Dorsolateral prefrontal cortex (tissue), 118 donors: ENCODE results near the gene POTEH. TPM values are rescaled to one million over a fixed set of nuclear protein-coding genes. Genes with fewer than 3 reads are reported as not detected.

Experiments
- total RNA-seq, 120 experiments: library from RNA; stranded (reverse); gene quantifications; one replicate each; pipeline versions ENCODE4 v1.2.3 to v1.2.4, GENCODE V29; 2022

The POTEH gene
- total RNA-seq, 120 experiments from 2014 or later, result 0.25 to 0.47 (median 0.35) TPM; not detected in 114

Other genes starting within 250 kb of the POTEH start
- not detected for gene OR11H1, start 161.8 kb upstream of the POTEH start, total RNA-seq